GM18951 (cell line): ENCODE results near the gene CTR9.

Source experiments
- POLR2A ChIP-seq: IDR thresholded peaks from 4 replicates; pipeline ENCODE4 v1.6.1; 2011; ENCODE audit warnings: mild to moderate bottlenecking; ENCODE audit not compliant: insufficient read length, insufficient read depth; ENCODE audit errors: extremely low read depth
- in situ Hi-C: fragments of 300-500 bp; cut with MboI; formaldehyde crosslinking; loops from one replicate; pipeline ENCODE4 v1.12.0; 2022; ENCODE audit warnings: low sequenced_read_pairs, mixed read lengths, inconsistent platforms; ENCODE audit not compliant: unreplicated experiment

CTR9 gene

GRCh38 chr11:10780040-10780439 lies 29.0 kb downstream of the CTR9 start:
- in situ Hi-C loops = loop anchor here (25.0 kb wide), 1 partner anchor 1007 kb away; no protein-coding TSS in a partner anchor
- no peak for TF ChIP-seq POLR2A

- in situ Hi-C loops = loop anchor here (25.0 kb wide), 1 partner anchor 1003 kb away; no protein-coding TSS in a partner anchor
- no peak for TF ChIP-seq POLR2A
Measured at GRCh38 chr11:10784232-10785145, 33.4 kb downstream of the CTR9 start.

- in situ Hi-C loops = loop anchor here (25.0 kb wide), 1 partner anchor 1002 kb away; no protein-coding TSS in a partner anchor
- no peak for TF ChIP-seq POLR2A
Measured at GRCh38 chr11:10785146-10785474, 34.1 kb downstream of the CTR9 start.

GRCh38 chr11:10786451-10786850 lies 35.4 kb downstream of the CTR9 start:
- no peak for TF ChIP-seq POLR2A
- in situ Hi-C loops = loop anchor here (25.0 kb wide), 1 partner anchor 1001 kb away; no protein-coding TSS in a partner anchor

GRCh38 chr11:10792385-10793068 lies 41.5 kb downstream of the CTR9 start:
- in situ Hi-C loops = loop anchor here (25.0 kb wide), 1 partner anchor 995 kb away; no protein-coding TSS in a partner anchor
- TF ChIP-seq POLR2A = no peak

- TF ChIP-seq POLR2A = no peak
- in situ Hi-C loops = loop anchor here (25.0 kb wide), 1 partner anchor 994 kb away; no protein-coding TSS in a partner anchor
Measured at GRCh38 chr11:10793470-10794255, 42.6 kb downstream of the CTR9 start.

- TF ChIP-seq POLR2A = no peak
- in situ Hi-C loops = loop anchor here (5.0 to 25.0 kb wide), 2 partner anchors 226 to 991 kb away; no protein-coding TSS in a partner anchor
Measured at GRCh38 chr11:10796191-10796590, 45.1 kb downstream of the CTR9 start.

GRCh38 chr11:10797001-10797400 lies 46.0 kb downstream of the CTR9 start:
- in situ Hi-C loops = loop anchor here (5.0 to 25.0 kb wide), 2 partner anchors 225 to 990 kb away; no protein-coding TSS in a partner anchor
- TF ChIP-seq POLR2A = no peak

GRCh38 chr11:10797531-10797930 lies 46.5 kb downstream of the CTR9 start:
- in situ Hi-C loops = loop anchor here (5.0 to 25.0 kb wide), 2 partner anchors 225 to 990 kb away; no protein-coding TSS in a partner anchor

GRCh38 chr11:10798330-10798928 lies 47.4 kb downstream of the CTR9 start:
- in situ Hi-C loops = loop anchor here (5.0 to 25.0 kb wide), 2 partner anchors 224 to 989 kb away; no protein-coding TSS in a partner anchor
- TF ChIP-seq POLR2A = no peak

More at GRCh38 chr11:10797531-10797930, 46.5 kb downstream of the CTR9 start:
- no peak for TF ChIP-seq POLR2A

- in situ Hi-C loops = no loop called here
- TF ChIP-seq POLR2A = no peak
Measured at GRCh38 chr11:10800292-10800691, 49.2 kb downstream of the CTR9 start.

- no peak for TF ChIP-seq POLR2A
- in situ Hi-C loops = no loop called here
Measured at GRCh38 chr11:10803676-10804075, 52.6 kb downstream of the CTR9 start.
